Smooth muscle cell (in vitro differentiated cells): ENCODE results near the gene AOAH. TPM values are rescaled to one million over a fixed set of nuclear protein-coding genes. Genes with fewer than 3 reads are reported as not detected.
A peak's percentile ranks its signal among the peaks of the same experiment; 100 is the strongest.

Source experiments
- DNase-seq: peaks from one replicate; lab custom pipeline; 2025; ENCODE audit not compliant: unreplicated experiment; lab: John Stamatoyannopoulos, UW
- H2AFZ ChIP-seq: fragments of 200-600 bp; sonication (generic); 2 replicates; pipeline ENCODE4 v1.6.0; 2016; ENCODE audit warnings: antibody characterized with exemption, low read depth, mild to moderate bottlenecking
- H3F3A ChIP-seq: fragments of 200-600 bp; sonication (generic); 2 replicates; pipeline ENCODE4 v1.6.0; 2017; ENCODE audit warnings: antibody characterized with exemption, low read depth
- H3K27ac ChIP-seq: fragments of 200-600 bp; sonication (generic); 2 replicates; pipeline ENCODE4 v1.5.1; 2016; ENCODE audit warnings: low read depth, mild to moderate bottlenecking
- H3K27me3 ChIP-seq: fragments of 200-600 bp; sonication (generic); 2 replicates; pipeline ENCODE4 v1.6.1; 2016; ENCODE audit warnings: low read depth, mild to moderate bottlenecking
- H3K36me3 ChIP-seq: fragments of 200-600 bp; sonication (generic); 2 replicates; pipeline ENCODE4 v1.5.1; 2016; ENCODE audit warnings: low read depth
- H3K4me1 ChIP-seq: fragments of 200-600 bp; sonication (generic); 2 replicates; pipeline ENCODE4 v1.5.1; 2016; ENCODE audit warnings: low read depth
- H3K4me2 ChIP-seq: fragments of 200-600 bp; sonication (generic); 2 replicates; pipeline ENCODE4 v1.6.0; 2016; ENCODE audit warnings: mild to moderate bottlenecking
- H3K4me3 ChIP-seq: fragments of 200-600 bp; sonication (generic); 2 replicates; pipeline ENCODE4 v1.5.1; 2016; ENCODE audit warnings: mild to moderate bottlenecking
- H3K79me2 ChIP-seq: fragments of 200-600 bp; sonication (generic); 2 replicates; pipeline ENCODE4 v1.6.0; 2016; ENCODE audit warnings: low read depth, mild to moderate bottlenecking
- H3K9ac ChIP-seq: fragments of 200-600 bp; sonication (generic); 2 replicates; pipeline ENCODE4 v1.6.0; 2016; ENCODE audit warnings: low read depth
- H3K9me3 ChIP-seq: fragments of 200-600 bp; sonication (generic); replicated peaks from 2 replicates; pipeline ENCODE4 v1.5.1; 2016; ENCODE audit warnings: low read depth
- H4K20me1 ChIP-seq: fragments of 200-600 bp; sonication (generic); 2 replicates; pipeline ENCODE4 v1.6.0; 2016; ENCODE audit warnings: low read depth
- WGBS: methylation state at CpG from one replicate; pipeline ENCODE4 v1.1.7; 2016; ENCODE audit warnings: low lambda C conversion rate; 5-methylcytosine and 5-hydroxymethylcytosine counted together
- polyA plus RNA-seq: library from polyadenylated mRNA; unstranded; fragments of >200 nt; fragmentation: Nextera tagmentation; extraction: Ambion mirVana; gene quantifications from 2 replicates; pipeline ENCODE4 v1.2.1, GENCODE V29; 2016
- total RNA-seq: library from RNA; depleted of rRNA; stranded (reverse); fragments of >200 nt; gene quantifications from 2 replicates; pipeline ENCODE4 v1.2.3, GENCODE V29; 2014
- TF ChIP-seq, protein P1 (sequence below): fragments of 200-600 bp; sonication (generic); IDR thresholded peaks from 2 replicates; pipeline ENCODE4 v1.5.1; 2017; ENCODE audit warnings: borderline replicate concordance, mild to moderate bottlenecking, antibody characterized with exemption; ENCODE audit not compliant: insufficient read depth, poor library complexity, severe bottlenecking

The AOAH gene
- total and polyA plus RNA-seq, 2 experiments from 2014 or later: not detected

DNA sequence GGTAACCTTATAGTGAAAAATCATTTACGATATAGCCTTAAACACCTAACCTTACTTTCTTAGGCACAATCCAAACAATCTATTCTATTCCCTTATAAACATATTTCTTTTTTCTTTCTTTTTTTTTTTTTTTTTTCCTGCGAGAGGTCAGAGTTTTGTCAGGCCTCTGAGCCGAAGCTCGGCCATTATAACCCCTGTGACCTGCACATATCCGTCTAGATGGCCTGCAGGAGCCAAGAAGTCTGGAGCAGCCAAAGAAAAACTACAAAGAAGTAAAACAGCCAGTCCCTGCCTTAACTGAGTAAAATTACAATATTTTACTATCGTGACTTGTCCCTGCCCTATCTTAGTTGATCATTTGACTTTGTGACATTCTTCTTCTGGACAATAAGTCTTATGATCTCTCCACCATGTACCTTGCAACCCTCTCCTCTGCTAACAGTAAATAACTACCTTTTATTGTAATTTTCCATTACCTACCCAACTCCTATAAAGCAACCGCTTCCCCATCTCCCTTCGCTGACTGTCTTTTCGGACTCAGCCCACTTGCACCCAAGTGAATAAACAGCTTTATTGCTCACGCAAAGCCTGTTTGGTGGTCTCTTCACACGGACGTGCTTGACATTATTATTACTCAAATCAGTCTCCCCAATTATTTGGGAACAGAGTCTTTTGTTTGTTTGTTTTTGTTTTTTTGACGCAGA lies 64.5 kb downstream of the AOAH start:
- H3K36me3 ChIP-seq: no peaks in the 10 kb centered on the region
- H3K4me3 ChIP-seq: no peak overlapping the region
- H3F3A ChIP-seq: no peaks in the 10 kb centered on the region
- peaks cover 47% of the 10 kb centered on the region for H3K4me1 ChIP-seq
- TF ChIP-seq, protein P1, sequence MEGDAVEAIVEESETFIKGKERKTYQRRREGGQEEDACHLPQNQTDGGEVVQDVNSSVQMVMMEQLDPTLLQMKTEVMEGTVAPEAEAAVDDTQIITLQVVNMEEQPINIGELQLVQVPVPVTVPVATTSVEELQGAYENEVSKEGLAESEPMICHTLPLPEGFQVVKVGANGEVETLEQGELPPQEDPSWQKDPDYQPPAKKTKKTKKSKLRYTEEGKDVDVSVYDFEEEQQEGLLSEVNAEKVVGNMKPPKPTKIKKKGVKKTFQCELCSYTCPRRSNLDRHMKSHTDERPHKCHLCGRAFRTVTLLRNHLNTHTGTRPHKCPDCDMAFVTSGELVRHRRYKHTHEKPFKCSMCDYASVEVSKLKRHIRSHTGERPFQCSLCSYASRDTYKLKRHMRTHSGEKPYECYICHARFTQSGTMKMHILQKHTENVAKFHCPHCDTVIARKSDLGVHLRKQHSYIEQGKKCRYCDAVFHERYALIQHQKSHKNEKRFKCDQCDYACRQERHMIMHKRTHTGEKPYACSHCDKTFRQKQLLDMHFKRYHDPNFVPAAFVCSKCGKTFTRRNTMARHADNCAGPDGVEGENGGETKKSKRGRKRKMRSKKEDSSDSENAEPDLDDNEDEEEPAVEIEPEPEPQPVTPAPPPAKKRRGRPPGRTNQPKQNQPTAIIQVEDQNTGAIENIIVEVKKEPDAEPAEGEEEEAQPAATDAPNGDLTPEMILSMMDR: no peak
- peak overlapping the region; percentile 83 for H3K27ac ChIP-seq
- H3K4me2 ChIP-seq: no peak overlapping the region
- WGBS: 85% methylated on average over 13 of the region's 13 CpGs
- H3K79me2 ChIP-seq: no peaks in the 10 kb centered on the region
- no peaks in the 10 kb centered on the region for H4K20me1 ChIP-seq
- DNase-seq: no peak
- no peak overlapping the region for H3K9ac ChIP-seq
- no peak overlapping the region for H2AFZ ChIP-seq
- no peaks in the 10 kb centered on the region for H3K27me3 ChIP-seq
- H3K9me3 ChIP-seq: no peaks in the 10 kb centered on the region

DNA sequence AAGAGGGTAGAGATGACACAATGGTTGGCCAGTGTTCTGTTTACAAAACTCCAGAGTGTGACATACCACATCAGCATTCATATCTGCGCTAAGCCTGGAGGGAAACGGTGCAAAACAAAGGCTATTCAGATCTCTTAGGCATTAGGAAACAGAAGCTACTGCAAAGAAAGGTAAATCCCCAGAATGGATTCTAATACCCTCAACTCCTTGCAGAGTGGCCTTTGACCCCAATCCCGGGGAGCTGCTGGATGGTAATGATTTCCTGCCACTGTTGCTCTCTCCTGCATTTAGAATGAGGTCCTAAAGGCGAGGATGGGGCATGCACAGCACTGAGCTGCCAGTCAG lies 65.2 kb downstream of the AOAH start:
- Histone ChIP-seq H3K4me3 (no peak overlapping the region), H3K9ac (peak overlapping the region; percentile 60), H3K4me1 (peaks cover 51% of the 10 kb centered on the region), H3K36me3 (no peaks in the 10 kb centered on the region), H3K9me3 (no peaks in the 10 kb centered on the region), H2AFZ (no peak overlapping the region), H3K4me2 (peak overlapping the region; percentile 67), H3K79me2 (no peaks in the 10 kb centered on the region), H3K27ac (peak overlapping the region; percentile 83), H4K20me1 (no peaks in the 10 kb centered on the region), H3K27me3 (no peaks in the 10 kb centered on the region), H3F3A (no peaks in the 10 kb centered on the region)
- 38% methylated on average over 4 of the region's 4 CpGs for WGBS
- TF ChIP-seq, protein P1: no peak
- no peak for DNase-seq

DNA sequence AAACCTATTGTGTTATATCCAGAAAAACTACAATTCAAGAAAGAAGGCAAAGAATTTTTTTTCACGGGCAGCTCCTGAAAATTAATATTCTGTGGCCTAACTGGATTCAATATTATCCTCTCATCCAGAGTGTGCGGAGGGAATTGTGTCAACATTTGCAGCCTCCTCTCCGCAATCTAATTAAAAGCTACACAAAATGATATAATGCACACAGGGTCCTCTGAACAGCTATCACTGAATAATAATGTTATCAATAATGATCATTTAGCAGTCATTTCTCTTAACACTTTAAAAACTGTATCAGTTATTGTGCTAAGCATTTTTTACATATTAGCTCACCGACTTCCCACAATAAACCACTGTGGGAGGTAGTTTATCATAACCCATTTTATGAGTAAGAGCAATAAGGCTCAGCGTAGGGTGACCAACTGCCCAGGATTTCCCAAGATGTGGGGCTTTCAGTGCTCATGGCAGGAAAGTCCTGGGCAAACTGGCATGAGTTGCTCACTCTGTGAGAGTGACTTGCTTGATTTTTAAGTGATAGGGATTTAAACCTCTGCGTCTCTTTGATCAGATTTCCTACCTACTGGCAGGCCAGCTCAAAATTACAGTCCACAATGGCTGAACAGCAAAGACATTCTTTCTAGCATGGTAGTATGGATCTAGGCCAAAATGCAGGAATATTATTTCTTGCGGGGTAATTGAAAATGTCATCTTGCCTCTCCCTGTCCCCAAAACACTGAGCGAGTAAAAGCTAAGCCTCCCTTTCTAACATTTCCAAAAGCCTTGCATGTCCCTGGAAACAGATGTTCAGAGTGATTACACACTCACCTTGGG lies 65.7 kb downstream of the AOAH start:
- 56% methylated on average over 8 of the region's 8 CpGs for whole genome bisulfite sequencing
- no peaks in the 10 kb centered on the region for H3K36me3 ChIP-seq
- H3K9ac ChIP-seq: peak overlapping the region; percentile 60
- no peak overlapping the region for H3K4me3 ChIP-seq
- peak overlapping the region; percentile 67 for H3K4me2 ChIP-seq
- TF ChIP-seq, protein P1: no peak
- no peak overlapping the region for H2AFZ ChIP-seq
- no peaks in the 10 kb centered on the region for H4K20me1 ChIP-seq
- no peaks in the 10 kb centered on the region for H3F3A ChIP-seq
- DNase-seq: no peak
- no peaks in the 10 kb centered on the region for H3K79me2 ChIP-seq
- H3K27ac ChIP-seq: peak overlapping the region; percentile 83
- no peaks in the 10 kb centered on the region for H3K9me3 ChIP-seq
- no peaks in the 10 kb centered on the region for H3K27me3 ChIP-seq
- H3K4me1 ChIP-seq: peaks cover 54% of the 10 kb centered on the region
